NK-92 treated with Interleukin-12 subunit alpha and Interleukin-12 subunit beta, amount 100 ng/mL, for 24 hours (cell line): ENCODE data around the gene STAG3.

Experiments used
- DNase-seq: peaks from one replicate; lab custom pipeline; 2025; lab: John Stamatoyannopoulos, UW

The STAG3 gene

DNA sequence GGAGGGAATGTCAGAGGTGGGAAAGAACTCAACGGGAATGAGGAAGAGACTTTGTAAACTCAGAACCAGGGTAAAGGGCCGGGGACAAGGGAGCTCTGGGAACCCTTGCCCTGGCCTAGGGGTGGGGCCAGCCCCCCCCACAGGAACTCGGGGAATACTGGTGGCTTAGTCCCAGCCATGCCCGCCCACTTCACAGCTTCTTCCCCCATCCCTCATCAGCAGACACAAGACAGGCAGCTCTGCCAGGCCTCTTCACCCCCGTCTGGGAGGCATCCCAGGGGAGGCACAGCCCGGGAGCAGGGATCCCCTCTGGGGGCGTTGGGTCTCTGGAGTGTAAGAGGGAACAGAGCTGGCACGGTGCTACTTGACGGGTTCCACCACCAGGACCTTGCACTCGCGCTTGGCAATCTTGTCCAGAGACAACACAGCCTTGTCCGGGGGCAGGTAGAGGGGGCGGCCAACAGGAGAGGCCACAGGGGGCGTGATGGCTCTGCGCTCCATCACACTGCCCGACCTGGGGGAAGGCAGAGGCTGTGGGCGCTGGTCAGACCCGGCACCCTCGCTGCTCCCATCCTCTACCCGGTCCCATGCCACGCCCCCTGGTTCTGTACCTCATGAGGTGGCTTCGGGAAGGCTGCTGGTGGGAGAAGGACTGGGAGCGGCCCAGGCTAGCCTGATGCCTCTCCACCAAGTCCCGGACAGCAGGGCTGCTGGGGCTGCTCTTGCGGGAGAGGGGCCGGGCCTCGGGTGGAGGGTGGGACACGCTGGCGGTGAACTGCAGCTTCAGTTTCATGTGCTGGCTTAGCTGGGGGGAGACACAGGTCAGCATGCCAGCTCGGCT is 22.8 kb upstream of the STAG3 start:
- no peak for DNase-seq

DNA sequence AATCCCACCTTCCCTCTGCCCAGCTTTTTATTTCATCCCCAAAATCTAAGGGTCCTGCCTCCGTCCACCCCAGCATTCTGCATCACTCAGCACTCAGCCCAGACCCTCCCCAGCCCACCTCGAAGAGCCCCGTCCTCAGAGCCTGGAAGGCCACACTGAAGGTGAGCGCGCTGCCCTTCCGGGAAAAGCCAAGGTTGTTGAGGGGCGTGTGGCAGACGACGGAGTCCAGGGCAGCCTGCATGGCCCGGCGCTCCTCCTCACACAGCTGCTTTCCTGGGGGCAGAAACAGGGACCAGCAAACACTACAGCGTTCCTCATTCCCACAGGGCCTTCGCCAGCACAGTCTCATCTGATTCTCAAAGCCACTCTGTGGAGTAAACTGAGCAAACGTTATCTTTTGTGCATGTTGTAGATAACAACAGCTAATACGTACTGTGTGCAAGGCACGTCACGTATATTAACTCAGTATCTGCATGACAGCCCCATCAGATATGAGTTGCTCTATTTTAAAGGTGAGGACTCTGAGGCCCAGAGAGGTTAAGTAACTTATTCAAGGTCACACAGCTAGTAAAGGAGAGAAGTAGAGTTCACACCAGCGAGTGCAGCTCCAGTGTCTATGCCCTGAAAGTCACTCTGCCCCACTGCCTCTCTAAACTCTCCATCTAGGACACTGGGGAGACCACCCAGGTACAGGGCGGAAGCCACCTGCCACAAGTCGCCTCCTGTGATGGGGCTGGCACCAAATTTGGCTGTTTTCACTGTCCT is 22.0 kb upstream of the STAG3 start:
- DNase-seq: no peak

DNA sequence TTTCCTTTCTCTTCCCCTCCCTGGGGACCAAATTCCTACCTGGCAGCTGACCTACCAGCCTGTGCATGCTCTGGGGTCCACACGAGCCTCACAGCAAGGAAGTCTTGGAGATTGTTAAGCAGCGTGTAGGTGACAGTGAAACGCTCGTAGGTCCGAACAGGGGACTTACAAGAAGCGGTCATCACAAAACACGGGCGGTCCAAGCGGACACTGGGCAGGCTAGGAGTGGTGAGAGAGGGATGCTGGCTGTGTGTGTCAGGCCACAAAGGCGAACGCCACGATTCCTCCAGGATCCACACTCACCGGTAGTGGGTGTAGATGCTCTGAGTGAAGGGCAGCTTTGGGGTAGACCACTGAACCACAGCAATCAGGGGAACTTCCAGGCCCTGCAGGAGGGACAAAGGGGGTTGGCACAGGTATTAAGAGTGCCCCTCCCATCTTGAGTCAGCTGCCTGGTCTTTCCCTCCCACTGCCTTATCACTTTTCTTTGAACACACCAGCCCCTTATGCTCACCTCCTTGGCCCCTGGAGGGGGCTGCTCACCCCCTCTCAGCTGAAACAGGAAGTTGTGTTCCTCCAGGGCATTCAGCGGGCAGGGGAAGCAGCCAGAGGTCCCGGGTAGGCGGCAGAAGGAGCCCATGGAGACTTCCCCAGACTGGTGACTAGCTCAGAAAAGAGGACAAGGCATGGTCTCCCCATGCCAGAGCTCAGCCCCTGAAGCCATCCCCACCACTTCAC is 21.2 kb upstream of the STAG3 start:
- DNase-seq: no peak

DNA sequence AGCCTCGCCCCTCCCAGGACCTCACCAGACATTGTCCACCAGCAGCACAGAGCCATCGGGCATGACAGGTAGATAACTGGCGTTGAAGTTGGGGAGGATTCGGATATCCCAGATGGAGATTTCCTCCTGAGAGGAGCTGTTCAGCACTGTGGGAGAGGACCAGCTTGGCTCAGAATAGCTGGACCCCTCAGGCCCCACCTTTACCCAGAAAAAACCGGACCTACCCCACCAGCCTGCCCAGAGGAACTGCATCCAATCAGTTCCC is 20.7 kb upstream of the STAG3 start:
- DNase-seq: no peak

DNA sequence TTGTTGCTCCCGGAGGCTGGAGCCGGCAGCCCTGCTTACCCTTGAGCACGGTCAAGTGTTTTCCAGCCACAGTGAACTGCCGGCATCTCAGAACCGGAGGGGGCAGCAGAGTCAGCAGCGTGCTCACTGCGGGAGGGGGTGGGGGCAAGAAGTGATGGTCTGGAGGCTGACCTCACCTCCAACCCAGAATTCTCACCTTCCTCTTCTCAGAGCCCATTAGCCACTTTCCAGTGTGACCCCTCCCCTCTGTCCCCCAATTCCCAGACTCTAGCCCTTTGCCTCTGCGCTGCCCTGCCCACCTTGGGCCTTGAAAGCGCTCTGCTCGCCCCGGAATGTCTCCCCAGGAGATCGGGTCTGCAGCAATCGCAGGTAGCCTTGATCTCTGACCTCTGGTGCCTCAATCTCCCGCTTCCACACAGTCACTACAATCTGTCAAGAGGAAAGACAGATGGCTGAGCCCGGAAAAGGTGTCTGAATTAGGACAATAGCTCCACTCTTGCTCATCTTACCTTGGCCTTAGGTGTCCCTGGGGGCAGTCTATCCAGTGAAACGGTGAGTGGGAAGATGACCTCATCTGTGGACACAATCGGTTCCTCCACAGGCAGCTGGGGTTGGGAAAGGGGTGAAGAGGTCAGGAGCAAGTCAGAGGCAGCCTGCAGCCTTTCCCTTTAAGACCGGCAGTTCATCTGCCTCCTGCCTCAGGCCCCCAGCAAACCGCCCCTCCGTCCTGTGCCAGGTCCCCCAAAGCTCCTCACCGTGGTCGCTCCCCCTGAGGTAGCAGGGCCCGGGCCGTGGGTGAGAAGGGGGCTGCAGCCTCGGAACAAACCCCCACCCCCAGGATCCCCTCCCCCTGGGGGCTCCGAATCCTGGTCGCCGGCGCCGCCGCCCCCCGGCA is 20.1 kb upstream of the STAG3 start:
- no peak for DNase-seq

DNA sequence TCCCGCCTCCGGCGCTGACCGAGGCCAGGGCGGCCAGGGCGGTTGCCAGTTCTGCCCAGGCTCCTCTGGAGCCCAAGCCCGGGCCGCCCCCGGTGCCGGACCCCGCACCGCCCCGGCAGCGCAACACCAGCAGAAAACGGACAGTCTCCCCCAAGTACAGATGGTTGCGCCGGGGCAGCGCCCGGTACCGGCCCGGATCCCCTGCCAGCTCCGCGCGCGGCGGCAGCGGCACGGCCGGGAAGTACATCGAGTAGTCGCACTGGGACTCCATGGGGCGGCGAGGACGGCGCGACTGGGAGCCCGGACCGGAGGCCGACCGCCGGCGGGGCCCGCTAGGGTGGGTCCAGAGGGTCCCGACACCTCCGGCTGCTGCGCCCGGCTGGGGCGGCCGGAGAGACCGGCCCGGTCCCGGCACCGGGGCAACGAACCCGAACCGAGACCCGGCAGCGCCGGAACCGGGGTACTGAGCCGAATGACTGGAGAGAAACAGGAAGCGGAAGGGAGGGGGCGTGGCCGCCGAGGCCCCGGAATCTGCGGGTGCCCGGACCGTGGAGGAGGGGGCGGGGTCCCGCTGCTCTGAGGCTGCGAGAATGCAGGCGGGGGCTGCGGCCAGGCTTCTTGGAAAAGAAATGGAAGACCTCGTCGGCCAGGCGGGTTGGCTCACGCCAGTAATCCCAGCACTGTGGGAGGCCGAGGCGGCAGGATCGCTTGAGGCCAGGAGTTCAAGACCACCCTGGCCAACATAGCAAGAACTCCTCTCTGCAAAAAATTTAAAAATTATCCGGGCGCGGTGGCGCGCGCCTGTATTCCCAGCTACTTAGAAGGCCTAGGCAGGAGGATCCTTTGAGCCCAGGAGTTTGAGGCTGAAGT is 19.3 kb upstream of the STAG3 start, which contains the start of gene TRAPPC14:
TSS of gene TRAPPC14 (minus strand) at position 495 of the 870 bp plus-strand sequence. CDS start at position 271, 224 bp downstream.
- peak; percentile 85 for DNase-seq

DNA sequence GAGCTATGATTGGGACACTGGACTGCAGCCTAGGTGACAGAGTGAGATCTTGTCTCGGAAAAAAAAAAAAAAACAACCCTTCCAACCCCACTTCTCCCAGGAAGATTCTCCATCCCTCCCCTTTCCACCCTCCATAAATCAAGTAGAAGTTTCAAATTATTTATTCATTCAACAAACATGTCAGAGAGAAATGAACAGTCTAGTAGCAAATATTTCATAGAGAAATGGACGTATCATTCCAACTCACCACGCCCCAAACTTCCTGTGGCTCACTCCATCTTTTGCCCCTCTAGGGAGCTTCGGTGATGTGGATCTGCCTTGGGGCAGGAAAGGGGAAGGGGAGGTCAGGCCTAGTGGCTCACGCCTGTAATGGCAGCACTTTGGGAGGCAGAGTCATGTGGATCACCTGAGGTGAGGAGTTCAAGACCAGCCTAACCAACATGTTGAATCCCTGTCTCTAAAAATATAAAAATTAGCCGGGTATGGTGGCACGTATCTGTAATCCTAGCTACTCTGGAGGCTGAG is 18.6 kb upstream of the STAG3 start:
- no peak for DNase-seq

DNA sequence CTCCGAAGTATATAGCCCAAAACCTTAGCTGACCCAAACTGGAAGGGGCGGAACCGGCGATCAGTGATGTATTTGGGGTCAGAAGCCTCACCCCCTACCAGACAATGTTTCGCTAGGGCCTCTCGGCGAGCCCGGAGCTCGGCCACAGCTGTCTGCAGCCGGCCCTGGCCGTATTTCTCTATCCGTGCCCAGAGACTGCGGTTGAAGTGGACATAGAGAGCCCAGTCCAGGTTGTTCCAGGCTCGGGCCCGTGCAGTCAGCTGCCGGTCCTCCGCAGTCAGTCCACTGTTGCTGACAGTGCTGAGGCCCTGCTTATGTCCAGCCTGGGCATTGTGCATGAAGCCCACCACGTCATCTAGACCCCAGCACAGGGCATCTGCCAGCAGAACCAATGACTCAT is 17.7 kb upstream of the STAG3 start:
- no peak for DNase-seq

DNA sequence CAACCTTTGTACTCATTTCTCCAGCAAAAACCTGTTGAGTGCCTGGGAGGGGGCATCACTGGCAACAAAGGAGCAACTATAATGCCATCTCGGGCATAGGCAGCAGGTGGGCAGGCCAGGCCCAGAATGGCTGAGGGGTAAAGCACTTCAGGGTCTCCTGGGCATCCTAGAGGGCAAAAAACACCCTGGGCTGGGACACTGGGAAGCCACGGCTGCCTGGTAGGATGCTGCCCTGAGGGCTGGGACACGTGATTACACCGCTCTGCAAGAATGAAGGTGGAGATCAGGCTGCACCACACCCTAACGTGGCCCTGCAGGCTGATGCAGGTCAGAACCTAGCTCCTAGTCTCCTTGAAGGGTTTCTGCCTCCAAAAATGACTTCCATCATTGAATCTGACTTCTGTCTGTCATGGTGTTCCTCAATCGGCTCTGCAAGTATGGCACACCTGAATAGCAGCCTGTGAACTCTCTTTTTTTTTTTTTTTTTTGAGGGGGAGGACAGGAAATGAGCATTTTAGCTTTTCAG is 14.6 kb upstream of the STAG3 start:
- no peak for DNase-seq

DNA sequence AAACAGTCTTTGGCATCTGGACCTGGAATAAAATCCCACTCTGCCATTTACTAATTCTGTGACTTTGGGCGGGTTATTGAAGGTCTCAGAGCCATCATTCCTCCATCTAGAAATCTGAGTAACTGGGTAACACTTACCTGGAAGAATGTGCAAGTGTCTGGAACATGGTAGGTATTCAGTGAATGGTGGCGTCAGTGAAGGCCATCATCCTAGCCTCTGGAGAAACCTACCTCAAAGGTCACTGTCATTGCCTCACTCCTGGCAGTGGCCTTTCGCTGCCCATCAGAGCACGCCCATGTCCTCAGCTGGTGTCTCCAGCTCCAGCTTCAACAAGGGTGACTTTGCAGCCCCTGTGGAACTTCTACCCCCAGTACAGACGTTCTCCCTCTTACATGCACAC is 13.8 kb upstream of the STAG3 start:
- DNase-seq: no peak

DNA sequence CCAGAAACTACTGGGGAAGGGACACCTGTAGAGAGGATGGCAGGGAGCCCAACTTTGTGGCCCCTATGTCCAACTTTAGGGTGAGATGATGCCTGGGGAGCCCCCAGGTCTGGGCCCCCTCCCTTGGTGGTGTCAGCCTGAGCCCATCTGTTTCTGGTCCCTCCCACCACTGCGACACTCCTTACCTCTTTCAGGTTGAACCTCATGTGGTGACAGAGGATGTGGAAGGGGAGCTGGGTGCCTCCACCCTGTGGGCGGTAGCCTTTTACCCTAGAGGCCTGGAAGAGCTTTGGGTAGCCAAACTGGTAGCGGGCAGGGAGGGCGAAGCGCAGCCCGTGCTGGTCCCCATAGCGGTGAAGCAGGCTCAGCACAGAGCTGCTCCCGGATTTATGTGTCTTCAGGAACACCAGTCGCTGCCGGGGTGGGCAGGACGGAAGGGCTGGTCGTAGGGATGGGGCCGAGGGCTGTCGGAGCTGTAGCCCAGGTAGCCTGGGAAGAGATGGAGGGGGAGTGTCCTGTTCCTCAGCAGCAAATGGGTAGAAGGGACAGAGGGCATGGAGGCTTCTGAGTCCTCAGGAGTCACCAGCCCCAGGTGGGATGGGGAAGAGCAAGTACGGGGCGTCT is 11.3 kb upstream of the STAG3 start:
- no peak for DNase-seq

DNA sequence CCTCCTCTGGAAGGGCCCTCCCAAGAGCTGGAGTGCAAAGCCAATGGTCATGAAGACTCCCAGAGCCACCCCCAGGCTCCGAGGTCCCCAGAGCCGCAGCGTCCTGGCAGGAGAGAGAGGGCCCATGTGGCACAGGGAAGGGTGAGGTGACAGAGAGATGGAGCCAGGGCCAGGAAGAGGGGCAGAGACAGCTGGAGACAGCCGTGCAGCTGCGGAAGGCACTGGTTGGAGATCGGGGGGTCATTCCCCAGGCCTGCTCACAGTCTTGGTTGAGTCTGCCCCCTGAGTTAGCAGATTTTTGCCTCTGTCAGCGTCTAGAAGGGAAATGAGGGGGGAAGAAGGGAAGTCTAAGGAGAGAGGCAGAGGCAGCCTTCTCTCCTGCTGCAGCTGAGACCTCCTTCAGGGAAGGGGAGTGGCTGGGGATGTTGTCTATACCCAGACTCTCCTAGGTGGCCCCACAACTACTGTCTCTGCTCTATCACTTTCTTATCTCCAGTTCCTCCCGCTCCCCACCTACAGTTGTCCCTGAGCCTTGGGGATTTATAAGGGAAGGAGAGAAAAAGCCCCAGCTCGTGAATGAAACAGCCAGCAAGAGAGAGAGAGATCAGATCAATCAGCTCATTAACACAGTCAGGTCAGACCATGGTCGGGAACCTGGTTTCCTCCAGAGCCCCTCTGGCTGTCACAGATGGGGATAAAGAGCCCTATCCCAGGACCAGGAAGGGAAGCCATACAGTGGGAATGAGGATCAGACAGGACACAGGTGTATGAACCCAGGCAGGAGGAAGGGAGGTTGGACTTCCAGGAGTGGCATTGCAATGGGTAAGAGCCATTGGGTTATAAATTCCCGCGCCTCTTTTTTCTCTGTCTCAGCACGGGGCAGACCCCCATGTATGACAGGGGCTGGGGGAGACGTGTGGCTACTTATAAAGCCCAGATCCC is 10.5 kb upstream of the STAG3 start:
- no peak for DNase-seq

DNA sequence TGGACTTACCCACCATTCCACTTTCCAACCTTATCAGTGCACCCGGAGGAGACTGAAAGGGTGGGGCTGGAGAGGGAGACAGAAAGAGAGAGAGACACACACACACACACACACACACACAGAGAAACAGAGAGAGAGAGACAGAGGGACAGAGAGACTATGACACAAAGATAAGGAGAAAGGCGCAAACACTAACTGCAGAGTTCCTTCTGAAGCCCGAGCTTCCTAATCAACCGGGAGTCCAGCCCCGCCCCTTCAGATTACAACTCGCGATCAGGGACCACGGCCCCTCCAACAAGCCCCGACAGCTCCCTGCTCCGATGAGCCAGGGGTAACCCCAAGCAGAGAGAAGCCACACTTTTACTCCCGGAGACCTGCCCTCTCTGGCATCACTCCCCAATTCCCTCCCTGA is 9.8 kb upstream of the STAG3 start:
- no peak for DNase-seq

DNA sequence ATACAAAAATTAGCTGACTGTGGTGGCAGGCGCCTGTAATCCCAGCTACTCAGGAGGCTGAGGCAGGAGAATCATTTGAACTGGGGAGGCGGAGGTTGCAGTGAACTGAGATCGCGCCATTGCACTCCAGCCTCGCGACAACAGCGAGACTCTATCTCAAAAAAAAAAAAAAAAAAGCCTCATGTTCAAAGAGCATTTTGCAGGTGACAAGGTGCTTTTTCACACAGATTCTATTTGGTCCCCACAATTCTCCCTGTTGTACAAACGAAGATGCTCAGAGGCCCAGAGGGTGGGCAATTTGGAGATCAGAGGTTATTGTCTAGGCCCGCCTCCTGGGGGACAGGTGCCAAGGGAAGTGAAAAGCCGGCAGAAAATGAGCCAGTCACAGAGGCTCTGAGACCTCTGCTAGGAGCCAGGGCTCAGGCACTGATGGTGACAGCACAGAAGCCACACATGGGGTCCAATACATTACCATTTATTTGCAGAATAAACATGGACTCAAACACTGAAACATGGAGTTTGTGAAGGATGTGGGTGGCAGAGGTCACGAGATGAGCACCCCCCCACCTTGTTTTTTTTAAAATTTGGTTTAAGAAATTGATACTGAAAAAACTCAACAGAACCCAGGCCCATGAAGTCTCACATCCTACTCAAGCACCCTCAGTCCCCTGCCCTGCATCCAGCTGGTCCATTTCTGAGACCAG is 8.4 kb upstream of the STAG3 start:
- DNase-seq: no peak

DNA sequence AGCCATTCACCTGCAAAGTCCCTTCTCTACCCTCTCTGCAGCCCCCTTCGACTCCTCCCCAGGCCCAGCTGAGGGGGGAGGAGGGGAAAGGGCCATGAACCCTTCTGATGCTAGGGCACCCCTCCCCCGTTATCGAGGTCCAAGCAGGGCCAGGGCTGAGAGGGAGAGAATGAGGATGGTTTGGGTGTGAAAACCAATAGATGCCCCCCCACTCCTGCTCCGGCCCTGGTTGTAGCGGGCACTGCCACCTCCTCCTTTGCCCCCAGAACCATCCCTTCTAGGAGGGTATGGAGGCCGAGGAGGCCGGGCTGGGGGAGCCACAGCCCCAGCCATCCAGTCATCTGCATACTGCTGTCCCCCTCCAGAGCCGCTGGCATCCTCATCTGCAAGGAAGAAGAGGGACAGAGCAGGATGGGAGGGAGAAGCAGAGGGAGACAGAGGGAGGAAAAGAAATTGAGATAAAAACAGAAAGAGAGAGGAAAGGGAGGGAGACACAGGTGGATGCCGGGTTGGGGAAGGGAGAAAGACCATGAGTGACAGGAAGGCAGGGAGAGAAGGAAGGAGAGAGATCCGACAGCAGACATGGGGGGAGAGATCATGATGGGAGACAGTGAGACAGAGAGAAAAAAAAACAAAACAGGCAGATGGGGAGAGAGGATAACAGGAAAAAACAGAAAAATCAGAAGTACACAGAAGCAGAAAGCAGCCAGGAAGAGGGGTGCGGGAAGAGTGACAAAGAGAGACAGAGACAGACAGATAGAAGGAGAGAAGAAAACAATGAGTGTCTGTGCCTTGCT is 7.4 kb upstream of the STAG3 start:
- no peak for DNase-seq

DNA sequence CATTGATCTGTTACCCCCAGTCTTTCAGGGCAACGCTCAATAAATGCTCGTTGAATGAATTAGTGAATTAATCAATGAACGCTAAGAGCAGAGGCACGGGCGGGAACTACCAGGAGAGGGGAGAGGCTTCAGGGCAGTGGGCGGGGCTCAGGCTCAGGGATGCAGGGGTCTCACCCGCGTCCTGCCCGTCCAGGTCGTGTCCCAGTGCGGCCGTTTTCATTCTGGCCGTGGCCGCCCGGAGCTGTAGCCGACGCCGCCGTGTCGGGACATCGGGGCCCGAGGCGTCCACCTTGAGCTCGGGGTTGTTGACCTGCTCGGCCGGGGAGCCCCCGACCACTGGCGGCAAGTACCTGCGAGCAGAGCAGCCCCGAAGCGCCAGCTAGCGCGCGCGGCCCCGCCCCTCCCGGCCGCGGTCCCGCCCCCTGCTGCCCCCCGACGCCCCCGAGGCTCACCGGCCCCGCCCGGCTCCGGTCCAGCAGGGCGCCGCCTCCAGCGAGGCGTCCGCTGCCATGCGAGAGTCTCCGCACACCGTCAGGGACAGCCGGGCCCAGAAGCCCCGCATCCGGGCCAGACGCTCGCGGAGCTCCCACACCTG is 6.5 kb upstream of the STAG3 start:
- no peak for DNase-seq

DNA sequence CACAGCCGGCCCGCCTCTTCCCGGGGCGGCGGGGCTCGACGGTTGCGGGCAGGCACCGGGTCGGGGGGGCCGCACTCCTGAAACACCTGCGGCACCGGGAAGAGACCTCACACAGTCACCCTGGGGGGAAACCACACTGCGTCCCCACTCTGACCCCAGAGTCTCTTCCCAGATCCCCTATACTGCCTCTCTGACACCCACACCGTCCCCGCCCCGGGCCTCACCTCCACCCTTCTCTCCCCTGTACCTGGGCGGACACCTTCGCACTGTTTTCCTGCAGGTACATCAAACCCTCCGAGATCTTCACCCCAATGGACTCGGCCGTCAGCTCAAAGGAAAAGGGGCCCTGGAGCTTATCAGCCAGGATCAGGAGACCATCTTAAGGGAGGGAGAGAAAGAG is 5.9 kb upstream of the STAG3 start:
- DNase-seq: no peak
